Esophagus muscularis mucosa (tissue), 4 donors: ENCODE results near the gene RFNG.

ENCODE experiments used
- CTCF ChIP-seq, 3 experiments: fragments of 200-600 bp in 2 of 3; fragments of 450-650 bp in 1 of 3; sonication (generic) in 2 of 3; IDR thresholded peaks; one replicate each; pipeline ENCODE4 v1.5.1; 2017 to 2019; ENCODE audit warnings: antibody characterized with exemption in 3 of 3, mild to moderate bottlenecking in 2 of 3, moderate library complexity in 1 of 3
- EP300 ChIP-seq: sonication (generic); formaldehyde crosslinking; IDR thresholded peaks from one replicate; pipeline ENCODE4 v1.6.1; 2017; ENCODE audit warnings: antibody characterized with exemption
- POLR2A ChIP-seq: fragments of 450-650 bp; IDR thresholded peaks from one replicate; pipeline ENCODE4 v1.6.1; 2017; ENCODE audit warnings: antibody characterized with exemption, moderate library complexity, mild to moderate bottlenecking, low read depth
- POLR2AphosphoS5 ChIP-seq, 2 donors: sonication (generic); formaldehyde crosslinking; IDR thresholded peaks; one replicate each; pipeline ENCODE4 v1.6.1; 2017; ENCODE audit warnings: antibody characterized with exemption in 2 of 2

GRCh38 chr17:82007495-82008257 is 43.9 kb downstream of the RFNG start:
- TF ChIP-seq EP300 (no peak), CTCF (IDR thresholded peaks at IDR 0.05) (no peak), POLR2AphosphoS5 (IDR thresholded peaks at IDR 0.05) (no peak), POLR2A (no peak)
